GM12878 (cell line): ENCODE results near the gene TAB2. TPM values are rescaled to one million over a fixed set of nuclear protein-coding genes. Genes with fewer than 3 reads are reported as not detected.

Experiments used
- ATAC-seq: fragments of 200-7000 bp; cut with Tn5 transposase; 3 replicates; pipeline ENCODE4 v1.9.1; 2020; ENCODE audit warnings: mild to moderate bottlenecking, moderate library complexity
- BruUV-seq: library from RNA; stranded (reverse); fragments of 400-500 nt; replicated peaks from 2 replicates; lab custom pipeline; 2021; lab: Mats Ljungman, UMichigan
- CTCF ChIA-PET: fragments of 300-600 bp; sonication (Branson Sonifier 250); formaldehyde crosslinking; extraction: SDS; loops from one replicate; lab custom pipeline; 2021; ENCODE audit warnings: inconsistent platforms; lab: Yijun Ruan, JAX
- POLR2A ChIA-PET: fragments of 350-600 bp; formaldehyde crosslinking; extraction: SDS; loops from one replicate; lab custom pipeline; 2021; ENCODE audit warnings: inconsistent platforms; lab: Charles Lee
- RAD21 ChIA-PET: fragments of 300-600 bp; sonication (Branson Sonifier 250); formaldehyde crosslinking; loops from one replicate; lab custom pipeline; 2023; ENCODE audit warnings: antibody characterized with exemption; ENCODE audit not compliant: unreplicated experiment; lab: Charles Lee
- SMC1A ChIA-PET: fragments of 300-600 bp; sonication (Branson Sonifier 250); formaldehyde crosslinking; loops from one replicate; lab custom pipeline; 2023; ENCODE audit not compliant: unreplicated experiment, uncharacterized antibody; lab: Charles Lee
- DNase-seq: peaks from one replicate; pipeline ENCODE4 v3.0.0-alpha.2; 2011; ENCODE audit warnings: low read depth, low spot score
- FAIRE-seq: peaks from 3 replicates; lab custom pipeline; 2011; peaks lifted over from hg19 to GRCh38; lab: Jason Lieb, UNC
- H2AFZ ChIP-seq: 2 replicates; pipeline ENCODE4 v1.6.0; 2011; ENCODE audit warnings: low read depth, low read length, control low read depth; ENCODE audit not compliant: control insufficient read depth
- H3K27ac ChIP-seq: 2 replicates; pipeline ENCODE4 v1.5.1; 2011; ENCODE audit warnings: control low read depth; ENCODE audit not compliant: control insufficient read depth, insufficient read depth
- H3K27me3 ChIP-seq, 2 experiments: replicated peaks in 1 of 2; 2 replicates each; pipeline versions ENCODE4 v1.6.0 to v1.6.1; 2011; ENCODE audit warnings: low read length in 1 of 2; ENCODE audit not compliant: control insufficient read depth in 2 of 2, insufficient read depth in 2 of 2
- H3K36me3 ChIP-seq, 2 experiments: 2 replicates each; pipeline ENCODE4 v1.5.1; 2011; ENCODE audit warnings: low read length in 1 of 2; ENCODE audit not compliant: control insufficient read depth in 2 of 2, insufficient read depth in 2 of 2
- H3K4me1 ChIP-seq: 2 replicates; pipeline ENCODE4 v1.6.1; 2011; ENCODE audit warnings: mild to moderate bottlenecking, low read length, moderate library complexity, mixed read lengths; ENCODE audit not compliant: control insufficient read depth, insufficient read depth
- H3K4me2 ChIP-seq: 2 replicates; pipeline ENCODE4 v1.6.0; 2011; ENCODE audit warnings: control low read depth; ENCODE audit not compliant: control insufficient read depth, insufficient read depth
- H3K4me3 ChIP-seq: fragments of 200-600 bp; sonication (generic); 2 replicates; pipeline ENCODE4 v1.5.1; 2016
- H3K79me2 ChIP-seq: 2 replicates; pipeline ENCODE4 v1.6.0; 2011; ENCODE audit warnings: low read length; ENCODE audit not compliant: control insufficient read depth, insufficient read depth
- H3K9ac ChIP-seq: 2 replicates; pipeline ENCODE4 v1.8.0; 2011; ENCODE audit warnings: low read length, control low read depth, mixed read lengths; ENCODE audit not compliant: control insufficient read depth, insufficient read depth
- H3K9me3 ChIP-seq: replicated peaks from 3 replicates; pipeline ENCODE4 v1.5.1; 2011; ENCODE audit warnings: mild to moderate bottlenecking, low read length; ENCODE audit not compliant: control insufficient read depth, insufficient read depth
- H4K20me1 ChIP-seq: 2 replicates; pipeline ENCODE4 v1.6.0; 2011; ENCODE audit not compliant: control insufficient read depth, insufficient read depth
- BACH1 ChIP-seq: fragments of 450-650 bp; IDR thresholded peaks from 2 replicates; pipeline ENCODE4 v1.6.1; 2017; ENCODE audit warnings: mild to moderate bottlenecking, borderline replicate concordance
- CHD4 ChIP-seq: fragments of 200-600 bp; sonication (generic); IDR thresholded peaks from 2 replicates; pipeline ENCODE4 v1.6.1; 2016; ENCODE audit warnings: mild to moderate bottlenecking
- CREM ChIP-seq: IDR thresholded peaks from 2 replicates; pipeline ENCODE4 v1.6.1; 2014; ENCODE audit warnings: antibody characterized with exemption, low read depth
- EGR1 ChIP-seq, 2 experiments: IDR thresholded peaks; 1 replicate in 1 of 2; 2 replicates in 1 of 2; pipeline ENCODE4 v1.6.1; 2011 to 2012; ENCODE audit warnings: low read depth in 2 of 2, low read length in 2 of 2, borderline replicate concordance in 1 of 2, mild to moderate bottlenecking in 1 of 2, moderate library complexity in 1 of 2
- EZH2 ChIP-seq: IDR thresholded peaks from 2 replicates; pipeline ENCODE4 v1.6.1; 2012; ENCODE audit warnings: low read depth, mild to moderate bottlenecking, control low read depth, inconsistent platforms, low read length, borderline replicate concordance; ENCODE audit not compliant: control insufficient read depth
- FOXM1 ChIP-seq: IDR thresholded peaks from 2 replicates; pipeline ENCODE4 v1.6.1; 2012; ENCODE audit warnings: low read depth, mild to moderate bottlenecking, inconsistent platforms, low read length, moderate library complexity
- HCFC1 ChIP-seq: fragments of 150-350 bp; IDR thresholded peaks from 2 replicates; pipeline ENCODE4 v1.6.1; 2014; ENCODE audit warnings: low read length
- HDGF ChIP-seq: fragments of 450-650 bp; IDR thresholded peaks from 2 replicates; pipeline ENCODE4 v1.6.1; 2016; ENCODE audit warnings: antibody characterized with exemption
- IKZF2 ChIP-seq, 2 experiments: fragments of 450-650 bp; IDR thresholded peaks; 2 replicates each; pipeline ENCODE4 v1.6.1; 2017; ENCODE audit warnings: mild to moderate bottlenecking in 2 of 2, moderate library complexity in 2 of 2
- MYB ChIP-seq: fragments of 150-350 bp; IDR thresholded peaks from 2 replicates; pipeline ENCODE4 v1.6.1; 2014; ENCODE audit warnings: mild to moderate bottlenecking, low read depth, low read length, borderline replicate concordance
- NR2C1 ChIP-seq: fragments of 450-650 bp; IDR thresholded peaks from 2 replicates; pipeline ENCODE4 v1.6.1; 2017; ENCODE audit warnings: antibody characterized with exemption, mild to moderate bottlenecking, moderate library complexity
- NR2C2 ChIP-seq: IDR thresholded peaks from 2 replicates; pipeline ENCODE4 v1.6.1; 2011; ENCODE audit warnings: borderline replicate concordance, low read depth; ENCODE audit not compliant: control insufficient read depth, insufficient read length
- SPI1 ChIP-seq: IDR thresholded peaks from 2 replicates; pipeline ENCODE4 v1.6.1; 2011; ENCODE audit warnings: low read depth, mild to moderate bottlenecking, low read length, moderate library complexity, borderline replicate concordance; ENCODE audit not compliant: insufficient read depth
- WGBS: methylation state at CpG from one replicate; pipeline ENCODE4 v1.1.6; 2016; ENCODE audit warnings: low lambda C conversion rate; ENCODE audit not compliant: insufficient replicate concordance, insufficient coverage; ENCODE audit errors: missing lambda C conversion rate; 5-methylcytosine and 5-hydroxymethylcytosine counted together
- in situ Hi-C: fragments of 300-500 bp; cut with MboI; formaldehyde crosslinking; loops from 9 replicates; pipeline ENCODE4 v1.14.3; 2018; ENCODE audit warnings: mixed read lengths
- intact Hi-C: fragments of 100-400 bp; cut with micrococcal nuclease; formaldehyde crosslinking; loops from one replicate; pipeline ENCODE4 v1.14.2; 2022; ENCODE audit not compliant: unreplicated experiment
- polyA plus RNA-seq, 11 experiments: library from polyadenylated mRNA; depleted of rRNA in 4 of 11; unstranded in 6 of 11; stranded (reverse) in 5 of 11; fragments of >200 nt; fragmentation: Nextera tagmentation in 4 of 11; fragmentation: Illumina TruSeq in 1 of 11; extraction: Ambion mirVana in 4 of 11; extraction: Trizol in 1 of 11; gene quantifications; 1 replicate in 1 of 11; 2 replicates in 10 of 11; pipeline versions ENCODE4 v1.2.1 to v1.2.3, GENCODE V29; 2011 to 2016; ENCODE audit warnings: inconsistent platforms in 2 of 11, missing spikeins in 2 of 11, low read depth in 1 of 11
- total RNA-seq, 4 experiments: library from RNA; depleted of rRNA in 3 of 4; stranded (reverse); fragments of >200 nt in 3 of 4; fragmentation: Illumina TruSeq in 1 of 4; extraction: Trizol in 1 of 4; gene quantifications; 2 replicates each; pipeline versions ENCODE4 v1.2.1 to v1.2.3, GENCODE V29; 2013 to 2021
- TF ChIP-seq, protein P1 (sequence below): IDR thresholded peaks from 2 replicates; pipeline ENCODE4 v1.6.1; 2012; ENCODE audit warnings: low read depth, low read length, improper control_type of control experiment
- TF ChIP-seq, protein P2 (sequence below): fragments of 450-650 bp; IDR thresholded peaks from 2 replicates; pipeline ENCODE4 v1.6.1; 2017; ENCODE audit warnings: borderline replicate concordance

TAB2 gene
- total and polyA plus RNA-seq, 10 of the 15 experiments (the other 5 are each of a cell fraction or from before 2014, with no cell fraction given), result 8.9 to 66.3 (median 23.0) TPM

DNA sequence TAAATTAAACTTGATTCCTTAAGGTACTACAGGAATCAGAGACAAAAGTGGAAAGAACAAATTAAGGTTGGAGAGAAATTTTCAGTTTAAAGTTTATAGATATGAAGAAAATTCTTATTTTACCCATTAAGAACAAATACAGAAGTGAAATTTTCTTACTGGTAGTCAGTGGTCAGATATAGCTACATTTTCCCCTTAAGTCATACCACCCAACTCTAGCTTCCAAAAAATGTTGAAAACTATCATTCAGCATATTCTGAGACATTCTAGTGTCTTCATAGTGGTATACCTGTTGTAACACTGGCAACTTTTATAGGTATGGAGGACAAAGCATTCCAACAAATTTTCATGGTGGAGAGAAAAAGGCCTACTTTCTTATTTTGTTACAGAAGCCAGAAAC is 67.0 kb downstream of the TAB2 start:
- H3K36me3 ChIP-seq, result peaks cover 7 to 8% of the 10 kb centered on the region in 2 experiments; a peak in 3 of 4 replicates
- ChIA-PET POLR2A (interaction anchor here (0.5 to 0.6 kb wide), 2 partner anchors 109 to 536 kb away, joined by 3 to 6 read pairs; no protein-coding TSS in a partner anchor), RAD21 (interaction anchor here (0.8 to 2.6 kb wide), 4 partner anchors 9 to 61 kb away, joined by 3 to 8 read pairs (median 6); no protein-coding TSS in a partner anchor), SMC1A (interaction anchor here (0.9 to 3.7 kb wide), 9 partner anchors 8 to 232 kb away, joined by 3 to 17 read pairs (median 4); no protein-coding TSS in a partner anchor), CTCF (interaction anchor here (0.6 to 1.7 kb wide), 4 partner anchors 9 to 45 kb away, joined by 3 to 4 read pairs (median 4); no protein-coding TSS in a partner anchor)
- peaks cover 17% of the 10 kb centered on the region for H3K9me3 ChIP-seq
- in situ Hi-C loops, result no loop called here
- H3K4me3 ChIP-seq, result no peak overlapping the region
- no peaks in the 10 kb centered on the region for H4K20me1 ChIP-seq
- TF ChIP-seq, protein P1, sequence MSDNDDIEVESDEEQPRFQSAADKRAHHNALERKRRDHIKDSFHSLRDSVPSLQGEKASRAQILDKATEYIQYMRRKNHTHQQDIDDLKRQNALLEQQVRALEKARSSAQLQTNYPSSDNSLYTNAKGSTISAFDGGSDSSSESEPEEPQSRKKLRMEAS, result no peak
- TF ChIP-seq SPI1, result peak; percentile 46; the same call in 1 of the 2 replicates
- ATAC-seq, result peak; percentile 78
- H3K79me2 ChIP-seq, result peaks cover 2% of the 10 kb centered on the region
- no peak overlapping the region for H3K27ac ChIP-seq
- no peaks in the 10 kb centered on the region for H3K27me3 ChIP-seq
- FAIRE-seq, result no peak
- no peaks in the 10 kb centered on the region; the same call in 1 of the 2 replicates for H3K4me1 ChIP-seq
- no peak overlapping the region for H2AFZ ChIP-seq
- intact Hi-C loops, result no loop called here
- no peak for DNase-seq
- no peak overlapping the region for H3K4me2 ChIP-seq
- H3K9ac ChIP-seq, result no peak overlapping the region
- BruUV-seq, result TSS peak; percentile 1

- intact Hi-C loops (no loop called here), in situ Hi-C loops (no loop called here)
- Histone ChIP-seq H3K27me3 (no peaks in the 10 kb centered on the region), H3K9ac (no peak overlapping the region), H3K36me3 (peaks cover 5 to 9% of the 10 kb centered on the region in 2 experiments; a peak in 3 of 4 replicates), H2AFZ (no peak overlapping the region), H3K27ac (no peak overlapping the region), H3K4me3 (no peak overlapping the region), H3K4me2 (no peak overlapping the region), H3K9me3 (peaks cover 17% of the 10 kb centered on the region), H3K4me1 (no peaks in the 10 kb centered on the region; the same call in 1 of the 2 replicates), H4K20me1 (no peaks in the 10 kb centered on the region), H3K79me2 (peaks cover 7% of the 10 kb centered on the region)
- FAIRE-seq (no peak), DNase-seq (no peak), ATAC-seq (no peak)
- SMC1A ChIA-PET, result interaction anchor here (0.7 to 3.7 kb wide), 5 partner anchors 10 to 132 kb away, joined by 3 to 17 read pairs (median 5); no protein-coding TSS in a partner anchor
- RAD21 ChIA-PET, result no interaction called here
- BruUV-seq, result no TSS peak
- POLR2A ChIA-PET, result no interaction called here
- WGBS, result 94% methylated on average over 5 of the region's 5 CpGs
- CTCF ChIA-PET, result interaction anchor here (0.9 kb wide), 1 partner anchor 35 kb away, joined by 4 read pairs; no protein-coding TSS in a partner anchor
- no peak for TF ChIP-seq BACH1
- TF ChIP-seq HCFC1, result no peak
- TF ChIP-seq HDGF, result no peak
- TF ChIP-seq IKZF2 (IDR thresholded peaks at IDR 0.05), result no peak
- TF ChIP-seq NR2C2, result no peak
- no peak for TF ChIP-seq NR2C1
- no peak for TF ChIP-seq CREM
- TF ChIP-seq FOXM1, result no peak
- no peak for TF ChIP-seq MYB
- no peak for TF ChIP-seq CHD4
- TF ChIP-seq, protein P2, sequence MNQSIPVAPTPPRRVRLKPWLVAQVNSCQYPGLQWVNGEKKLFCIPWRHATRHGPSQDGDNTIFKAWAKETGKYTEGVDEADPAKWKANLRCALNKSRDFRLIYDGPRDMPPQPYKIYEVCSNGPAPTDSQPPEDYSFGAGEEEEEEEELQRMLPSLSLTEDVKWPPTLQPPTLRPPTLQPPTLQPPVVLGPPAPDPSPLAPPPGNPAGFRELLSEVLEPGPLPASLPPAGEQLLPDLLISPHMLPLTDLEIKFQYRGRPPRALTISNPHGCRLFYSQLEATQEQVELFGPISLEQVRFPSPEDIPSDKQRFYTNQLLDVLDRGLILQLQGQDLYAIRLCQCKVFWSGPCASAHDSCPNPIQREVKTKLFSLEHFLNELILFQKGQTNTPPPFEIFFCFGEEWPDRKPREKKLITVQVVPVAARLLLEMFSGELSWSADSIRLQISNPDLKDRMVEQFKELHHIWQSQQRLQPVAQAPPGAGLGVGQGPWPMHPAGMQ, result no peak
- TF ChIP-seq EZH2, result no peak
- no peak for TF ChIP-seq EGR1 (IDR thresholded peaks at IDR 0.05; ENCODE audit: borderline replicate concordance in 1 of 2, low read depth in 2 of 2, low read length in 2 of 2)
Observed at GRCh38 chr6:149385998-149386646, 68.6 kb downstream of the TAB2 start.
